HepG2 (cell line): ENCODE results near the gene TDRD6. TPM values are rescaled to one million over a fixed set of nuclear protein-coding genes. Genes with fewer than 3 reads are reported as not detected.

ENCODE experiments used
- ARNTL ChIP-seq: sonication (generic); formaldehyde crosslinking; IDR thresholded peaks from 2 replicates; pipeline ENCODE4 v1.4.0; 2020; ENCODE audit warnings: mild to moderate bottlenecking, missing genetic modification reagents
- FOXK2 ChIP-seq: fragments of 450-650 bp; IDR thresholded peaks from 2 replicates; pipeline ENCODE4 v1.6.1; 2016
- HNRNPL ChIP-seq: fragments of 200-400 bp; formaldehyde crosslinking; IDR thresholded peaks from 2 replicates; pipeline ENCODE4 v1.6.1; 2017; ENCODE audit warnings: mild to moderate bottlenecking, low read depth, low read length
- KLF16 ChIP-seq, 2 experiments: sonication (generic) in 1 of 2; formaldehyde crosslinking in 1 of 2; IDR thresholded peaks; 2 replicates each; pipeline versions ENCODE4 v1.6.1 to v1.8.0; 2016 to 2023; ENCODE audit warnings: missing genetic modification reagents in 2 of 2, missing compliant biosample characterization in 1 of 2
- NFYB ChIP-seq: sonication (generic); formaldehyde crosslinking; IDR thresholded peaks from 2 replicates; pipeline ENCODE4 v1.4.0; 2020; ENCODE audit warnings: missing genetic modification reagents
- NRL ChIP-seq: sonication (generic); formaldehyde crosslinking; IDR thresholded peaks from 2 replicates; pipeline ENCODE4 v1.5.0; 2020; ENCODE audit warnings: missing genetic modification reagents, mild to moderate bottlenecking, moderate library complexity, borderline replicate concordance
- PRDM10 ChIP-seq: sonication (generic); formaldehyde crosslinking; IDR thresholded peaks from 2 replicates; pipeline ENCODE4 v1.4.0; 2020; ENCODE audit warnings: low read depth, missing genetic modification reagents
- RFX3 ChIP-seq: IDR thresholded peaks from 2 replicates; pipeline ENCODE4 v1.6.1; 2016; ENCODE audit warnings: missing biosample characterization, missing genetic modification reagents
- SP2 ChIP-seq: sonication (generic); formaldehyde crosslinking; IDR thresholded peaks from 2 replicates; pipeline ENCODE4 v1.5.1; 2020; ENCODE audit warnings: mild to moderate bottlenecking, missing genetic modification reagents
- UBTF ChIP-seq: sonication (generic); formaldehyde crosslinking; IDR thresholded peaks from 2 replicates; pipeline ENCODE4 v1.4.0; 2020; ENCODE audit warnings: mild to moderate bottlenecking, missing genetic modification reagents
- USF2 ChIP-seq, 2 experiments: sonication (generic) in 1 of 2; formaldehyde crosslinking in 1 of 2; IDR thresholded peaks; 2 replicates each; pipeline versions ENCODE4 v1.5.1 to v1.6.1; 2011 to 2020; ENCODE audit warnings: borderline replicate concordance in 1 of 2, low read depth in 1 of 2, low read length in 1 of 2, mild to moderate bottlenecking in 1 of 2, missing genetic modification reagents in 1 of 2, moderate library complexity in 1 of 2
- ZBTB38 ChIP-seq: sonication (generic); formaldehyde crosslinking; IDR thresholded peaks from 2 replicates; pipeline ENCODE4 v1.5.1; 2020; ENCODE audit warnings: mild to moderate bottlenecking, missing genetic modification reagents
- ZNF17 ChIP-seq: sonication (generic); formaldehyde crosslinking; IDR thresholded peaks from 2 replicates; pipeline ENCODE4 v1.5.0; 2020; ENCODE audit warnings: mild to moderate bottlenecking, missing genetic modification reagents
- ZNF430 ChIP-seq: sonication (generic); formaldehyde crosslinking; IDR thresholded peaks from 2 replicates; pipeline ENCODE4 v1.9.0; 2021; ENCODE audit warnings: mild to moderate bottlenecking, missing genetic modification reagents
- ZNF446 ChIP-seq: sonication (generic); formaldehyde crosslinking; IDR thresholded peaks from 2 replicates; pipeline ENCODE4 v1.5.0; 2020; ENCODE audit warnings: mild to moderate bottlenecking, missing genetic modification reagents
- ZNF589 ChIP-seq: sonication (generic); formaldehyde crosslinking; conservative IDR thresholded peaks from 2 replicates; pipeline ENCODE4 v1.8.0; 2022; ENCODE audit warnings: mild to moderate bottlenecking, moderate library complexity, missing genetic modification reagents
- ZNF644 ChIP-seq: IDR thresholded peaks from 2 replicates; pipeline ENCODE4 v1.6.1; 2016; ENCODE audit warnings: low read depth
- ZNF674 ChIP-seq: sonication (generic); formaldehyde crosslinking; IDR thresholded peaks from 2 replicates; pipeline ENCODE4 v1.5.0; 2020; ENCODE audit warnings: low read depth, mild to moderate bottlenecking, missing genetic modification reagents
- ZNF772 ChIP-seq: sonication (generic); formaldehyde crosslinking; IDR thresholded peaks from 2 replicates; pipeline ENCODE4 v1.5.0; 2020; ENCODE audit warnings: mild to moderate bottlenecking, missing genetic modification reagents
- ZNF773 ChIP-seq: sonication (generic); formaldehyde crosslinking; IDR thresholded peaks from 2 replicates; pipeline ENCODE4 v1.4.0; 2020; ENCODE audit warnings: missing genetic modification reagents, borderline replicate concordance
- ZNF780A ChIP-seq: sonication (generic); formaldehyde crosslinking; IDR thresholded peaks from 2 replicates; pipeline ENCODE4 v1.8.0; 2022; ENCODE audit warnings: mild to moderate bottlenecking, missing genetic modification reagents, moderate library complexity
- ZNF891 ChIP-seq: sonication (generic); formaldehyde crosslinking; IDR thresholded peaks from 2 replicates; pipeline ENCODE4 v1.5.0; 2020; ENCODE audit warnings: mild to moderate bottlenecking, missing genetic modification reagents
- polyA plus RNA-seq, 8 experiments: library from polyadenylated mRNA; depleted of rRNA in 3 of 8; stranded (reverse) in 7 of 8; unstranded in 1 of 8; fragments of >200 nt; fragmentation: Illumina TruSeq in 4 of 8; extraction: Trizol in 4 of 8; gene quantifications; 2 replicates each; pipeline versions ENCODE4 v1.2.1 to v1.2.3, GENCODE V29; 2011 to 2016; ENCODE audit warnings: low read depth in 4 of 8, missing spikeins in 1 of 8, mixed read lengths in 1 of 8; ENCODE audit not compliant: insufficient read depth in 1 of 8
- total RNA-seq, 5 experiments: library from RNA; depleted of rRNA; stranded (reverse); fragments of >200 nt; fragmentation: Illumina TruSeq; extraction: Trizol; gene quantifications; 2 replicates each; pipeline ENCODE4 v1.2.3, GENCODE V29; 2016; ENCODE audit warnings: low read depth in 1 of 5

The TDRD6 gene
- total and polyA plus RNA-seq, 2 of the 13 experiments (the other 11 are each of a cell fraction or from before 2014, with no cell fraction given): not detected

- TF ChIP-seq ZNF773: 0 out of 2 replicates have a peak, but pooled peaks have one; percentile 51
- TF ChIP-seq FOXK2: no peak
- no peak for TF ChIP-seq ZNF644 (CRISPR knock-in tag)
- TF ChIP-seq ZNF446 (CRISPR knock-in tag): no peak
- no peak for TF ChIP-seq USF2 (IDR thresholded peaks at IDR 0.05; ENCODE audit: low read depth, low read length)
- TF ChIP-seq USF2 (CRISPR knock-in tag; IDR thresholded peaks at IDR 0.05; ENCODE audit: borderline replicate concordance): no peak; the same call in 1 of the 2 replicates
- TF ChIP-seq HNRNPL: no peak
- peak; percentile 60; the same call in 1 of the 2 replicates for TF ChIP-seq SP2 (CRISPR knock-in tag)
- peak; percentile 82 for TF ChIP-seq NRL (CRISPR knock-in tag)
- TF ChIP-seq RFX3 (CRISPR knock-in tag): peak; percentile 91
- no peak for TF ChIP-seq ARNTL
- 0 out of 2 replicates have a peak, but pooled peaks have one; percentile 23 for TF ChIP-seq PRDM10 (CRISPR knock-in tag)
- no peak for TF ChIP-seq ZBTB38 (CRISPR knock-in tag)
- peak; percentile 72; the same call in 1 of the 2 replicates for TF ChIP-seq ZNF891 (CRISPR knock-in tag)
- no peak for TF ChIP-seq ZNF780A (CRISPR knock-in tag)
- 0 out of 2 replicates have a peak, but pooled peaks have one; percentile 40 for TF ChIP-seq ZNF772 (CRISPR knock-in tag)
- TF ChIP-seq ZNF430: no peak
- peak; percentile 89 for TF ChIP-seq NFYB (CRISPR knock-in tag)
- peak in 1 of 2 experiments; percentile 58; a peak in 1 of 4 replicates for TF ChIP-seq KLF16 (CRISPR knock-in tag; IDR thresholded peaks at IDR 0.05)
- TF ChIP-seq UBTF (CRISPR knock-in tag): peak; percentile 58; the same call in 1 of the 2 replicates
- TF ChIP-seq ZNF589 (CRISPR knock-in tag): no peak
- TF ChIP-seq ZNF674 (CRISPR knock-in tag): no peak
- no peak for TF ChIP-seq ZNF17 (CRISPR knock-in tag)
Observed at GRCh38 chr6:46652603-46653438, 34.9 kb upstream of the TDRD6 start, which contains the start of the genes CYP39A1 and SLC25A27 (continued).
